GM21619 (cell line): ENCODE data around the gene RBM44.
"Not testable (repeated sequence)": the region's sequence is repeated elsewhere in the genome, so short reads cannot be mapped to it uniquely, and the experiment has no call there.

Experiments
- ATAC-seq: cut with Tn5 transposase; IDR thresholded peaks from one replicate; pipeline ENCODE4 v1.9.1; 2021; ENCODE audit not compliant: unreplicated experiment

The RBM44 gene

GRCh38 chr2:237798236-237799059 is at the start of gene RBM44:
TSS of gene RBM44 (plus strand) at chr2:237798779. CDS start at chr2:237813610, 14,831 bp downstream.
- ATAC-seq, result no peak

- no peak for ATAC-seq
Measured at GRCh38 chr2:237749002-237749401, 49.6 kb upstream of the RBM44 start.

GRCh38 chr2:237749961-237750360 is 48.6 kb upstream of the RBM44 start:
- ATAC-seq, result no peak

- ATAC-seq, result not testable (repeated sequence)
Measured at GRCh38 chr2:237750441-237750840, 48.1 kb upstream of the RBM44 start.

DNA sequence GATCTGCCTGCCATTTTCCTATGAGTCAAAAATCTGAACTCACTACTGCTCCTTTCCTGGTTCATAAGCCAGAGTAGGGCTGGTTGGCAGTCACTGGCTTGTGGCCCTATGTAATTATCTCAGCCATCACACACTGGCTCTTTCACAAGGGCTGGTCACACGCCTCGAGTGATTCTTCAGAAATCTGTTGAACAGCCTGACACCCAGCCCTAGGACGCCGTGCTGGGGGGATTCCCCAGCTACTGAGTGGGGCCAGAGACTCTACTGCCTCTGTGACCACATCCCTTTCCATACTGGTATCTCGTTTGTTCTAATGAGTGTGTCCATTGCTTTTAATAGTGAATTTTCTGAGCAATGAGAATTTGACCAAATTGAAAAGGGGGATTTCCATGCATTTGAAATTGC is 45.8 kb upstream of the RBM44 start:
- peak; percentile 99 for ATAC-seq

GRCh38 chr2:237754182-237754581 is 44.4 kb upstream of the RBM44 start:
- ATAC-seq, result no peak

- ATAC-seq, result no peak
Measured at GRCh38 chr2:237754626-237755248, 43.8 kb upstream of the RBM44 start.

DNA sequence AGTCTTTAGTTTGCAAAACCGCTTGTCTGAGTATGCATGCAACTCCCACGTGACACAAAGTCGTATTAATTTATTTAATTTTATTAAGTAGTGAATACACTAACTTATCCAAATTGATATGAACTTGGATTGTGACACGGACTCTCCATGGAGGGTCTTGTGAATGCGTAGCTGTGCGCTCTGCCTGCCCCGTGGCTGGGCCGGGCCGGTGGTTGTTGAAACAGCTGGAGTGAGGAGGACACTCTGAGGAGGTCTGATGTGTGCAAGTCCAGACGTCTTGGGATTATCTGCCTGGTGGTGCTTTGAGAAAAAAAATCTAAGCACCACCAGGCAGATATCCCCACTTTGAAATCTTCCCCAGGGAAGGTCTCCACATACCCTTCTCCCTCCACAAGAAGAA is 41.0 kb upstream of the RBM44 start:
- no peak for ATAC-seq

DNA sequence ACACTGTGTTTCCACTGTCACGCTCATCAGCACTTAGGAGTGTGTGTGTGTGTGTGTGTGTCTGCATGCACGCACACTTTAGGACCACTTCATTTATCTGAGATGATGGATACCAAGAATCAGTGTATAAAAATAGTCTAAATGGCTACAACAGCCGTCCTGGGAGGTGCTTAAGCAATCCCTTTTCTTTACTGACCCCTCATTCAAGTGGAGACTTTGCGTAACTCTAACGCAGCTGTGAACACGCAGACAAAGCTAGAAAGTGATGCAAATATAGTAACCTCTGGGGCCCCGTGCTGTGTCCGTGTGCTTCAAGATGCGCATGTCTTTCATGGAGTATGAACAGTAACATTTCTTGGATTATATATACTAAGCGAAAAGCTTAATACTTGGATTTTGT is 40.4 kb upstream of the RBM44 start:
- no peak for ATAC-seq

DNA sequence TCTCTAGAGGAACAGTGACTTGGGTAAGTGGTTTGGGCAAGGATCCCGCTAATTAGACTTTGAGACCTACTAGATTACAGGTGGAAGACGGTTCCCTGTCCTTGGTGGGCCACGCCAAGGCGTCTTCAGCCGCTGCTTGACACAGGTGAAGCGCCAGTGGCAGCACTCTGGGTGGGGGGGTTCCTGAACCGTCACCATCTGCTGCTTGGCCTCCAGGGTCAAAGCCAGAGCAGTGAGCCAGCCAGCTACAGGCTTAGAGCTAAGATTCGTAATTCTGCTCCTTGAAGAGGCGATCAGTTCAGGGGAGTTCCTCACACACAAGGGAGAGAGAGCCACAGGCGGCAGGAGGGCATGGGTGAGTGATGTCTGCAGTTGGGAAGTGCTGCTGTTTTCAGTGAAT is 39.4 kb upstream of the RBM44 start:
- no peak for ATAC-seq

DNA sequence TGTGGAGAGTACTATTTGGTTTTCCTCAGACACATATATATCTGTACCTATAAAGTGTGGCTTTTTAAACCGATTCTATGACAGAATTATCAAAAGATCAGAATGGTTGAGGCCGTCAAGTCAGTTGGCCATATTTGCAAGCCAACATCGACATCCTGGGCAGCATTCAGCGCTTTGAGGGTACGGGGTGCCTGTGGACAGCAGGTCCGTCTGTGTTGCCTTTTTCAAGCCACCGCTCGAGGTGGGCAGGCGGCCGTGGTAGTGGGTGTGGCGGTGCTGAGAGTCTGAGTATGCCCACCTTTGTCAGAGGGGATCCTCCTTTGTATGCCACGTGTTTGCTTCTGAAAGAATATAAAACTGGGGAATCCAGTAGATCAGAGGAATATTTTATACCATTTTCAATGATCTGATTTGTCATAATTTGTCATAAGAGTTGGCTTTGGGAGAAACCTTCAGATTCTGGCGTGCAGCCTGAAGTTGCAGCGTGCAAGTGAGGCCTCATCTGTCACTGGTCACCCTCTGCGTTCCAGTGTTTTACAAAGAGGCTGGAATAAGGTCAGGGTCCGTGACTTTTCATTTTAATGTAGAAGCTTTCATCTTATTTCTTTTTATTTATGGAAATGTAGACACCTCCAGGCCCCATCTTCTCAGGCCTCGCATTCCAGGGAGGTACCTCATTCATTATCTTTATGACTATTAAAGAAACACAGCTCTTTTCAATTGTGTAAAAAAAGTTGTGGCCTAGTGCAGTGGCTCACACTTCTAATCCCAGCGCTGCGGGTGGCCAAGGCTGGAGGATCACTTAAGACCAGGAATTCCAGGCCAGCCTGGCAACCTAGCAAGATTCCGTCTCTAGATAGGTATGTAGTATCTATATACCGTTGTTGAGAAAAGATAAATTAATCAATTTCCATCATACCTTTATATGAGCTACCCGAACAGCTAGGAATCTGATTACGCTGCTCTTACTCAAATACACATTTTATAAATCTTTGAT is 37.8 kb upstream of the RBM44 start:
- ATAC-seq, result no peak

- ATAC-seq, result not testable (repeated sequence)
Measured at GRCh38 chr2:237762291-237763182, 36.0 kb upstream of the RBM44 start.

GRCh38 chr2:237763812-237764211 is 34.8 kb upstream of the RBM44 start:
- no peak for ATAC-seq

DNA sequence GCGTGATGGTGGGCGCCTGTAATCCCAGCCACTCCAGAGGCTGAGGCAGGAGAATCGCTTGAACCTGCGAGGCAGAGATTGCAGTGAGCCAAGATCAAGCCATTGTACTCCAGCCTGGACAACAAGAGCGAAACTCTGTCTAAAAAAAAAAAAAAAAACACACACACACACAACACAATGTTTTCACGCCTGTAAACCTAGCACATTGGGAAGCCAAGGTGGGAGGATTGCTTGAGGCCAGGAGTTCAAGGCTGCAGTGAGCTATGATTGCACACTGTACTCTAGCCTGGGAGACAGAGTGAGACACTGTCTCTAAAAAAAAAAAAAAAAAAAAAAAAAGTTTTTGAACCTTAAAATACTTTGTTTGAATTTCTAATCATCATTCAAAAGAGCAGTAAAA is 33.5 kb upstream of the RBM44 start:
- not testable (repeated sequence) for ATAC-seq

DNA sequence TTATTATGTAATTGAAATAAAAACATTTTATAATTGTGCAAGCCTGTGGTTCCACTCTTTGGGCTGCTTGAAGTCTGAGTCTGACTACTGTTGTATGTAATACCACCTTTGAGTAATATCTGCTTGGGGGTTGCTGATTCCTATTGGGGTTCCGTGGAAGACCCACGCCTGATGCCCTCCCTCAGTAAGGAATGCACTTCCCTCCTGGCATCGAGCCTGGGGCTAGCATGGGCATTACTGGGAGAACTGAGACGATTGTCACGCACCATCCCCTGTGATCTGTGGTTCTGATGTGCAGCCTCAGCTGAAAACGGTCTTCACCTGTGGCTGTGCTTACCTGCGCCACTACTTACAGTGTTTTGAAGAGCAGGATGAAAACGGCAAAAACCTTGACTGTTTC is 32.7 kb upstream of the RBM44 start:
- no peak for ATAC-seq

DNA sequence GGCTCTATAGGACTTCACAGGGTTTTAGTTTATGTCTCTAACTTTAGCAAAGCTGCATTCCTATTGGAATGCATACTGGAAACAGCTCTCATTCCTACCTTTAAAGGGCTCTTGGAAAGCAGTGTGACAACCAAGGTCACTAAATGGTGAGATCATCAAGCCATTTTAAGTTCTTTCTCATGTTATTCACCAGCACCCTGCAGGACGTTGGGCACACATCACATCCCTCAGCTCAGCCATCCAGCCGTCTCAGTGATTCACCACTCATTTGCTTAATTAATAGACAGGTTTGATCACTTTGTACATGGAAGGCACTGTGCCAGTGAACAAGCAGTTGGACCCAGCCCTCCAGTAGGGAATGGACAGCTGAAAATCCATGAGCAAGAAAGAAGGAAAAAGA is 32.2 kb upstream of the RBM44 start:
- ATAC-seq, result no peak

DNA sequence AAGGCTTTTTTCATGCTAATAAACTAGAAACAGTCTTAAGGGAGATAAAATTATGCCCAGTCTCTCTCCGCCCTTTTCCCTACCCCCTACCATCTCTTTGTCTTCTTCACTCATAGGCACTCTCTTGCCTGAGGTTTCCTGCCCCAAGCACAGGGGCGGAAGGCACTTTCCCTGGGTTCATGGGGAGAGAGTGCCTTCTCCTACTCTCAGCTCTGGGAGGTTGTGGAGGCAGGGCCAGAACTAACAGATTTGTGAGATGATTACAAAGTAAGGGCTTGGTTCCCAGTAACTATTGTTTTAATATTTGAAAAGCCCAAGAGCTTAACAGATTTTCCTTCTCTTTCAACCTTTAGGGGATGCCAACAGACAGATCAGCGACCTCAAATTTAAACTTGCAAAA is 26.1 kb upstream of the RBM44 start:
- ATAC-seq, result no peak

- no peak for ATAC-seq
Measured at GRCh38 chr2:237773826-237774225, 24.8 kb upstream of the RBM44 start.

- ATAC-seq, result peak; percentile 76
Measured at GRCh38 chr2:237774811-237775553, 23.6 kb upstream of the RBM44 start.

DNA sequence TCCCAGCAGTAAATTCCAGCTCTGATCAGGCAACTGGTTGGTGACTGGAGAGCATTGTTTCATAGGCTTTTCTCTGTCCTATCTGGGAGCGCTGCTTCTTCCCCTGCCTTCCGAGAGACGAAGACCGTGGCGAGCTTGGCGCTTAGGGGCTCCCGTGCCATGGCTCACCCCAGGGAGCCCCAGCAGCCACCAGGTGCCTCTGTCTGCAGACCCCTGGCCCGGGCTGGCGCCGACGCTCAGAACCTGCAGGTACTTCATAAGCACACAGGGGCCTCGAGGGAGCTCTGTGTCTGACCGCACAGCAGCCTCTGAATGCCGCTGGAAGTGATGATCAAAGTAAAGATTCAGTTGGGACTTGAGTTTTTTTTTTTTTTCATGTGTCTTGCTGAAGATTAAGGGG is 19.1 kb upstream of the RBM44 start:
- ATAC-seq, result no peak
